OCI-LY7 (cell line): ENCODE data around the gene EIF4H.
"Not testable (repeated sequence)": the region's sequence is repeated elsewhere in the genome, so short reads cannot be mapped to it uniquely, and the experiment has no call there.

Experiments used
- EZH2phosphoT487 ChIP-seq: fragments of 200-600 bp; sonication (generic); IDR thresholded peaks from 2 replicates; pipeline ENCODE4 v1.6.1; 2018; ENCODE audit warnings: low read depth, borderline replicate concordance, mild to moderate bottlenecking, mixed run types, antibody characterized with exemption, low read length, moderate library complexity, mixed read lengths
- TF ChIP-seq, protein P1 (sequence below): fragments of 200-600 bp; sonication (generic); conservative IDR thresholded peaks from 2 replicates; pipeline ENCODE4 v1.5.1; 2014; ENCODE audit warnings: mild to moderate bottlenecking, antibody characterized with exemption, low read length, moderate library complexity, mixed read lengths

DNA sequence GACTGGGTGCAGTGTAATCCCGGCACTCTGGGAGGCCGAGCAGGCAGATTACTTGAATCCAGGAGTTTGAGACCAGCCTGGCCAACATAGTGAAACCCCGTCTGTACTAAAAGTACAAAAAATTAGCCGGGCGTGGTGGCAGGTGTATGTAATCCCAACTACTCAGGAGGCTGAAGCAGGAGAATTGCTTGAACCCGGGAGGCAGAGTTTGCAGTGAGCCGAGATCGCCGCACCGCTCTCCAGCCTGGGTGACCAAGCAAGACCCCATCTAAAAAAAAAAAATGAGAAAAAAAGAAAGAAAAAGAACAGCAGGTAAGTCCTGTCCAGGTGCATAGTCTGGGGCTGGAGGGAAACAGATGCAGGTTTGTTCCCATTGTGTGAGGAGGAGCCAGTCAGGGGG, 31.9 kb downstream of the EIF4H start:
- TF ChIP-seq, protein P1, sequence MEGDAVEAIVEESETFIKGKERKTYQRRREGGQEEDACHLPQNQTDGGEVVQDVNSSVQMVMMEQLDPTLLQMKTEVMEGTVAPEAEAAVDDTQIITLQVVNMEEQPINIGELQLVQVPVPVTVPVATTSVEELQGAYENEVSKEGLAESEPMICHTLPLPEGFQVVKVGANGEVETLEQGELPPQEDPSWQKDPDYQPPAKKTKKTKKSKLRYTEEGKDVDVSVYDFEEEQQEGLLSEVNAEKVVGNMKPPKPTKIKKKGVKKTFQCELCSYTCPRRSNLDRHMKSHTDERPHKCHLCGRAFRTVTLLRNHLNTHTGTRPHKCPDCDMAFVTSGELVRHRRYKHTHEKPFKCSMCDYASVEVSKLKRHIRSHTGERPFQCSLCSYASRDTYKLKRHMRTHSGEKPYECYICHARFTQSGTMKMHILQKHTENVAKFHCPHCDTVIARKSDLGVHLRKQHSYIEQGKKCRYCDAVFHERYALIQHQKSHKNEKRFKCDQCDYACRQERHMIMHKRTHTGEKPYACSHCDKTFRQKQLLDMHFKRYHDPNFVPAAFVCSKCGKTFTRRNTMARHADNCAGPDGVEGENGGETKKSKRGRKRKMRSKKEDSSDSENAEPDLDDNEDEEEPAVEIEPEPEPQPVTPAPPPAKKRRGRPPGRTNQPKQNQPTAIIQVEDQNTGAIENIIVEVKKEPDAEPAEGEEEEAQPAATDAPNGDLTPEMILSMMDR: not testable (repeated sequence)
- not testable (repeated sequence) for TF ChIP-seq EZH2phosphoT487
